Skeletal muscle tissue (tissue), 4 donors: ENCODE data around the gene SLCO3A1. TPM values are rescaled to one million over a fixed set of nuclear protein-coding genes. Genes with fewer than 3 reads are reported as not detected.

Experiments used
- H3K27ac ChIP-seq: one replicate; pipeline ENCODE4 v1.7.0; 2013; ENCODE audit warnings: mild to moderate bottlenecking, low read depth, low read length, inconsistent platforms
- H3K27me3 ChIP-seq, 3 donors: one replicate each; pipeline ENCODE4 v1.7.0; 2013; ENCODE audit warnings: low read length in 3 of 3; ENCODE audit not compliant: control insufficient read depth in 3 of 3, insufficient read depth in 3 of 3
- H3K36me3 ChIP-seq, 3 donors: one replicate each; pipeline ENCODE4 v1.7.0; 2013; ENCODE audit warnings: low read length in 3 of 3; ENCODE audit not compliant: control insufficient read depth in 3 of 3, insufficient read depth in 3 of 3
- H3K4me1 ChIP-seq, 3 donors: one replicate each; pipeline ENCODE4 v1.7.0; 2013; ENCODE audit warnings: low read length in 3 of 3, mild to moderate bottlenecking in 3 of 3; ENCODE audit not compliant: control insufficient read depth in 3 of 3, insufficient read depth in 3 of 3
- H3K4me3 ChIP-seq, 3 donors: one replicate each; pipeline ENCODE4 v1.7.0; 2013; ENCODE audit warnings: low read length in 3 of 3
- H3K9ac ChIP-seq, 3 donors: one replicate each; pipeline ENCODE4 v1.7.0; 2013; ENCODE audit warnings: low read length in 3 of 3, mild to moderate bottlenecking in 3 of 3, moderate library complexity in 2 of 3, low read depth in 1 of 3
- H3K9me3 ChIP-seq, 3 donors: one replicate each; pipeline ENCODE4 v1.7.0; 2013; ENCODE audit warnings: low read length in 3 of 3; ENCODE audit not compliant: control insufficient read depth in 3 of 3
- total RNA-seq: library from RNA; depleted of rRNA; stranded (reverse); fragments of >200 nt; gene quantifications from one replicate; pipeline ENCODE4 v1.2.3, GENCODE V29; 2014
- donor health status: Osteomylitis.

SLCO3A1 gene
- total RNA-seq, 1 donor from 2014 or later, result 4.7 TPM

GRCh38 chr15:92112711-92113110 lies 259.2 kb downstream of the SLCO3A1 start:
- Histone ChIP-seq H3K27me3 (no peaks in the 10 kb centered on the region), H3K9ac (no peak overlapping the region), H3K27ac (no peak overlapping the region), H3K4me1 (peaks cover 6 to 7% (median 6%) of the 10 kb centered on the region in 3 donors), H3K9me3 (no peaks in the 10 kb centered on the region), H3K4me3 (no peak overlapping the region), H3K36me3 (peaks cover 0 to 3% (median 2%) of the 10 kb centered on the region in 3 donors)

GRCh38 chr15:92113832-92114231 lies 260.3 kb downstream of the SLCO3A1 start:
- H3K9me3 ChIP-seq, result no peaks in the 10 kb centered on the region
- H3K27me3 ChIP-seq, result no peaks in the 10 kb centered on the region
- peaks cover 0 to 3% (median 2%) of the 10 kb centered on the region in 3 donors for H3K36me3 ChIP-seq
- no peak overlapping the region for H3K4me3 ChIP-seq
- H3K4me1 ChIP-seq, result peaks cover 6 to 7% (median 6%) of the 10 kb centered on the region in 3 donors
- H3K27ac ChIP-seq, result no peak overlapping the region
- H3K9ac ChIP-seq, result no peak overlapping the region

DNA sequence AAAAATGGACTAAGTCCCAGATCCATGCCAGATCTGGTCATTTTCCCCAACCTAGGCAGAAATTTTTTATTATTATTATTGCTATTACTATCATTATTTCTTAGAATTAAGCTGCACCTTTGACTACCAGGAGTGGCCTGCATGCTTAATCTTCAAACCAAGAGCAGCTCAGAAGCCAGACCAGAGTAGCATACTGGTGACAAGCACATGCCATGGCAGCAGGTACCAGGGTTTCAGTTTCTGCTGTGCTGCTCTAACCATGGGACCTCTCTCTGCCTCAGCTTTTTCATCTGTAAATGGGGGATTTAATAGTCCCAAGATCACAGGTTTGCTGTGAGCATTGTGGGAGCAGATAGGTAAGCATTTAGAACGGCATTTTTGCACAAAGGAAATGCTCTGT lies 262.3 kb downstream of the SLCO3A1 start:
- H3K27ac ChIP-seq, result no peak overlapping the region
- peaks cover 2 to 4% (median 3%) of the 10 kb centered on the region in 3 donors for H3K36me3 ChIP-seq
- no peak overlapping the region for H3K9ac ChIP-seq
- H3K4me3 ChIP-seq, result no peak overlapping the region
- H3K27me3 ChIP-seq, result no peaks in the 10 kb centered on the region
- no peaks in the 10 kb centered on the region for H3K9me3 ChIP-seq
- H3K4me1 ChIP-seq, result peaks cover 6 to 7% (median 6%) of the 10 kb centered on the region in 3 donors

DNA sequence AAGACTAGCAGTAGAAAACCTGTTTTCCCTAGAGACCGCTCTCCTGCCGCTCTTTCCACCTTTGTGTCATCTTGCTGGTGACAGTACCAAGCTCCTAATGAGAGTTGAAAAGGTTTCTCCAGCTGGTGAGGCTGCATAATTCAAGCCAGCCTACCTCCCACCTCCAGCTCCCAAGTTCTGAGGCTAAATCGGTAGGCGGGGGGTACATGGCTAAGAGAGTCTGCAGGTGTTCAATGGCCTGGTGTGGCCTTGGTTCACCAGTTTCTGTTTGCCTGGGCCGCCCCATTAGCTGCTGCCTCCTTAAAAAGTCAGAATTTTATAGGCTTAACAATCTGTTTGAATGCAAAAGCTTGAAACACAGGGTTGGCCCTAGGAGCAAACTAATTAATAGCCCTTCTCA lies 262.8 kb downstream of the SLCO3A1 start:
- Histone ChIP-seq H3K9me3 (no peaks in the 10 kb centered on the region), H3K36me3 (peaks cover 2 to 7% (median 3%) of the 10 kb centered on the region in 3 donors), H3K27ac (no peak overlapping the region), H3K4me1 (peaks cover 6 to 7% (median 6%) of the 10 kb centered on the region in 3 donors), H3K4me3 (no peak overlapping the region), H3K9ac (no peak overlapping the region), H3K27me3 (no peaks in the 10 kb centered on the region)

DNA sequence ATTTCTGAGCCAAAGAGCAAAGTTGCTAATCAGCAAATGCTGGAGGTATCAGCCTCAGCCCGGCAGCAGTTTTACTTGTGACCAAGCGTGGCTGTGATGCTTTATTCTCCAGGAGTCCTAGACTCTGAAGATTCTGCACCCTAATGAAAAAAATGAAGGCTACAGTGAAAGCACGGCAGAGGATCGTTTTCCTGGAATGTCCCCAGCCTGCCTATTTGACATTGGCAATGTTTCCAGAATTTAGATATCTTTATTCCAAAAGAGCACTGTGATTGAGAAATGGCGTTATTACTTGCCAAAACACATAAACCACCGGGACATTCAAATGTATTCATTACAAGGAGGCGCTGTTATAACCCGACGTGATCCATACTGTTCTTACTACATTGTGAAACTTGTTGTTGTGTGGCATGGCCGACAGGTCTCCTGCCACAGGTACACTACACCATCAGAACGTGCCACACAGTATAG lies 263.8 kb downstream of the SLCO3A1 start:
- Histone ChIP-seq H3K36me3 (peaks cover 5 to 9% (median 7%) of the 10 kb centered on the region in 3 donors), H3K27ac (no peak overlapping the region), H3K4me1 (peaks cover 6 to 7% (median 6%) of the 10 kb centered on the region in 3 donors)

GRCh38 chr15:92118162-92118935 lies 264.8 kb downstream of the SLCO3A1 start:
- Histone ChIP-seq H3K27ac (no peak overlapping the region), H3K9ac (no peak overlapping the region), H3K36me3 (peaks cover 5 to 9% (median 7%) of the 10 kb centered on the region in 3 donors), H3K27me3 (no peaks in the 10 kb centered on the region), H3K9me3 (no peaks in the 10 kb centered on the region), H3K4me3 (no peak overlapping the region), H3K4me1 (peaks cover 6 to 7% (median 6%) of the 10 kb centered on the region in 3 donors)

More for the DNA sequence above, 263.8 kb downstream of the SLCO3A1 start:
- Histone ChIP-seq H3K4me3 (no peak overlapping the region), H3K9ac (no peak overlapping the region), H3K9me3 (no peaks in the 10 kb centered on the region), H3K27me3 (no peaks in the 10 kb centered on the region)

GRCh38 chr15:92118936-92119325 lies 265.4 kb downstream of the SLCO3A1 start:
- peaks cover 6 to 7% (median 6%) of the 10 kb centered on the region in 3 donors for H3K4me1 ChIP-seq
- no peak overlapping the region for H3K9ac ChIP-seq
- no peaks in the 10 kb centered on the region for H3K27me3 ChIP-seq
- no peaks in the 10 kb centered on the region for H3K9me3 ChIP-seq
- no peak overlapping the region for H3K4me3 ChIP-seq
- peaks cover 5 to 9% (median 7%) of the 10 kb centered on the region in 3 donors for H3K36me3 ChIP-seq
- no peak overlapping the region for H3K27ac ChIP-seq

DNA sequence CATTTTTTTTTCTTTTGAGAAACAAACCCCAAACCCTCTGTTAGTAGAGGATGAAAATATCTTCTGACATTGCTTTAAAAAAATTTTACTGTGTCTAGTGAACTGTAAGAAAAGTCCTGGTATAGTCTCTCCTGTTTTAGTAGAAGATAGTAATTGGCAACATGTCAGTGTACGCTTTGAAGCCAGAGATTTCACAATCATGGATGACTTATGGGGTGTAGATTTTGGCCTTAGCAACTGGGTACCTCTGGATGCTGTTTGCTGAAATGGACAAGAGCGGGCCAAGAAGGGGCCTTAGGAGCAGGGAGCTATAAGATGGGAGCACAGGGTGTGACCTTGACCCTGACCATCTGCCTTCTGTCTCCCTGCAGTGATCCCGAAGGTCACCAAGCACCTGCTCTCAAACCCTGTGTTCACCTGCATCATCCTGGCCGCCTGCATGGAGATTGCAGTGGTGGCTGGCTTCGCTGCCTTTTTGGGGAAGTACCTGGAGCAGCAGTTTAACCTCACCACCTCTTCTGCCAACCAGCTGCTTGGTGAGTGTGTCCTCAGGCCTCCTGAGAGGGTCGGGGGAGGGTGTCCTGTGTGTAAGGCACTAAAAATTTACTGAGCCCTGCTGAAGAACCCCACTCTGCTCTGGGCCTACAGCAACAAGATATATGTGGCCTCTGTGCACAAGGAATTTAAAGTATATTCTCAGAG lies 266.7 kb downstream of the SLCO3A1 start:
- H3K4me3 ChIP-seq, result no peak overlapping the region
- H3K4me1 ChIP-seq, result peaks cover 6 to 7% (median 6%) of the 10 kb centered on the region in 3 donors
- no peaks in the 10 kb centered on the region for H3K9me3 ChIP-seq
- no peaks in the 10 kb centered on the region for H3K27me3 ChIP-seq
- no peak overlapping the region for H3K27ac ChIP-seq
- no peak overlapping the region for H3K9ac ChIP-seq
- H3K36me3 ChIP-seq, result peaks cover 3 to 8% (median 7%) of the 10 kb centered on the region in 3 donors

DNA sequence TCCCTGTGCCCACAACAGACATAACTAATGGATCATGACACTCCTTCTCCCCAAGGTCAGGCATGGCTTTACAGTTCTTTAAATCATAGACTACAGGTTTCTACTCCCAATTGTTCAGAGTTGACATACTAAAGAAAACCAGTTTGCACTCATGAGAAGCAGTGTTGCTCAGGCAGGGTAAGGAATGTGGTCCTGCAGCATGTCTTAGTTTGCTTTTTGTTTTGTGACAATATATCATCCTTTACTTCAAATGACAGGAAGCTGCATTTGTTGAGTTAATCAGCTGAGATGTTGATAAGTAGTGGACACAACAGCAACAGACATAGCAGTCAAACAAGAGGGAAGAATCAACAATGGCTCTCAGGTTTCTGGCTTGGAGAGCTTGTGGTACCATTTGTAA lies 267.5 kb downstream of the SLCO3A1 start:
- H3K9ac ChIP-seq, result no peak overlapping the region
- no peaks in the 10 kb centered on the region for H3K9me3 ChIP-seq
- peaks cover 6 to 7% (median 6%) of the 10 kb centered on the region in 3 donors for H3K4me1 ChIP-seq
- no peak overlapping the region for H3K27ac ChIP-seq
- no peak overlapping the region for H3K4me3 ChIP-seq
- H3K27me3 ChIP-seq, result no peaks in the 10 kb centered on the region
- H3K36me3 ChIP-seq, result peaks cover 3 to 8% (median 7%) of the 10 kb centered on the region in 3 donors

GRCh38 chr15:92122259-92122658 lies 268.8 kb downstream of the SLCO3A1 start:
- Histone ChIP-seq H3K27ac (no peak overlapping the region), H3K27me3 (no peaks in the 10 kb centered on the region), H3K9ac (no peak overlapping the region), H3K9me3 (no peaks in the 10 kb centered on the region), H3K36me3 (peaks cover 3 to 16% (median 7%) of the 10 kb centered on the region in 3 donors), H3K4me1 (peaks cover 3 to 5% (median 4%) of the 10 kb centered on the region in 3 donors), H3K4me3 (no peak overlapping the region)
